Medulla oblongata (tissue), 1 donor: Measurements from ENCODE around the gene EPHA8.
A peak's percentile ranks its signal among the peaks of the same experiment; 100 is the strongest.

Source experiments
- DNase-seq: peaks from one replicate; pipeline ENCODE4 v3.0.0-alpha.2; 2015; ENCODE audit errors: extremely low spot score

EPHA8 gene

GRCh38 chr1:22562584-22563583 is at the start of gene EPHA8:
TSS of gene EPHA8 (plus strand) at chr1:22563489. CDS start at chr1:22563636, 147 bp downstream.
- no peak for DNase-seq

- no peak for DNase-seq
Observed at GRCh38 chr1:22516906-22517571, 46.2 kb upstream of the EPHA8 start.

GRCh38 chr1:22517956-22518355 is 45.3 kb upstream of the EPHA8 start:
- no peak for DNase-seq

- DNase-seq, result no peak
Observed at GRCh38 chr1:22518379-22518778, 44.9 kb upstream of the EPHA8 start.

GRCh38 chr1:22520871-22521270 is 42.4 kb upstream of the EPHA8 start:
- no peak for DNase-seq

GRCh38 chr1:22521692-22522091 is 41.6 kb upstream of the EPHA8 start:
- DNase-seq, result no peak

- no peak for DNase-seq
Observed at GRCh38 chr1:22522221-22522743, 41.0 kb upstream of the EPHA8 start.

- DNase-seq, result no peak
Observed at GRCh38 chr1:22524481-22524880, 38.8 kb upstream of the EPHA8 start.

GRCh38 chr1:22525211-22525610 is 38.1 kb upstream of the EPHA8 start:
- no peak for DNase-seq

- no peak for DNase-seq
Observed at GRCh38 chr1:22525646-22526045, 37.6 kb upstream of the EPHA8 start.

GRCh38 chr1:22526098-22526497 is 37.2 kb upstream of the EPHA8 start:
- no peak for DNase-seq

GRCh38 chr1:22526677-22527076 is 36.6 kb upstream of the EPHA8 start:
- no peak for DNase-seq

- DNase-seq, result no peak
Observed at GRCh38 chr1:22527122-22527521, 36.2 kb upstream of the EPHA8 start.

GRCh38 chr1:22527555-22528296 is 35.6 kb upstream of the EPHA8 start:
- DNase-seq, result peak; percentile 22

GRCh38 chr1:22528451-22528850 is 34.8 kb upstream of the EPHA8 start:
- no peak for DNase-seq

- no peak for DNase-seq
Observed at GRCh38 chr1:22529901-22530621, 33.2 kb upstream of the EPHA8 start.

GRCh38 chr1:22530715-22531114 is 32.6 kb upstream of the EPHA8 start:
- no peak for DNase-seq

GRCh38 chr1:22531251-22531650 is 32.0 kb upstream of the EPHA8 start:
- no peak for DNase-seq

- no peak for DNase-seq
Observed at GRCh38 chr1:22533244-22533895, 29.9 kb upstream of the EPHA8 start.

- no peak for DNase-seq
Observed at GRCh38 chr1:22534951-22535350, 28.3 kb upstream of the EPHA8 start.

- DNase-seq, result no peak
Observed at GRCh38 chr1:22535399-22535798, 27.9 kb upstream of the EPHA8 start.
